ENCODE data around the gene NXPE4. TPM values are rescaled to one million over a fixed set of nuclear protein-coding genes. Genes with fewer than 3 reads are reported as not detected.

Gene NXPE4
- total and polyA plus RNA-seq, 4 donors, result not detected

GRCh38 chr11:114618139-114618538 is 22.6 kb upstream of the NXPE4 start:
- Histone ChIP-seq H3K4me1 (ENCODE audit: control insufficient read depth in 5 of 5, insufficient read depth in 5 of 5, low read length in 5 of 5) (no peaks in the 10 kb centered on the region), H3K4me3 (no peak overlapping the region), H3K9ac (ENCODE audit: insufficient read depth in 1 of 2, low read length in 2 of 2) (no peak overlapping the region), H3K27ac (ENCODE audit: low read depth in 1 of 2, low read length in 1 of 2) (no peak overlapping the region), H3K27me3 (ENCODE audit: control insufficient read depth in 3 of 3, insufficient read depth in 3 of 3, low read length in 2 of 3) (no peaks in the 10 kb centered on the region), H3K9me3 (ENCODE audit: control insufficient read depth in 4 of 4, insufficient read depth in 3 of 4, low read length in 3 of 4) (peaks cover 0 to 23% (median 2%) of the 10 kb centered on the region in 4 donors), H3K36me3 (ENCODE audit: control insufficient read depth in 4 of 4, insufficient read depth in 4 of 4, low read length in 4 of 4) (no peaks in the 10 kb centered on the region)
- no peak for DNase-seq
- 95 to 97% methylated on average over 5 of the region's 5 CpGs for WGBS, 2 donors
- TF ChIP-seq, protein P1, sequence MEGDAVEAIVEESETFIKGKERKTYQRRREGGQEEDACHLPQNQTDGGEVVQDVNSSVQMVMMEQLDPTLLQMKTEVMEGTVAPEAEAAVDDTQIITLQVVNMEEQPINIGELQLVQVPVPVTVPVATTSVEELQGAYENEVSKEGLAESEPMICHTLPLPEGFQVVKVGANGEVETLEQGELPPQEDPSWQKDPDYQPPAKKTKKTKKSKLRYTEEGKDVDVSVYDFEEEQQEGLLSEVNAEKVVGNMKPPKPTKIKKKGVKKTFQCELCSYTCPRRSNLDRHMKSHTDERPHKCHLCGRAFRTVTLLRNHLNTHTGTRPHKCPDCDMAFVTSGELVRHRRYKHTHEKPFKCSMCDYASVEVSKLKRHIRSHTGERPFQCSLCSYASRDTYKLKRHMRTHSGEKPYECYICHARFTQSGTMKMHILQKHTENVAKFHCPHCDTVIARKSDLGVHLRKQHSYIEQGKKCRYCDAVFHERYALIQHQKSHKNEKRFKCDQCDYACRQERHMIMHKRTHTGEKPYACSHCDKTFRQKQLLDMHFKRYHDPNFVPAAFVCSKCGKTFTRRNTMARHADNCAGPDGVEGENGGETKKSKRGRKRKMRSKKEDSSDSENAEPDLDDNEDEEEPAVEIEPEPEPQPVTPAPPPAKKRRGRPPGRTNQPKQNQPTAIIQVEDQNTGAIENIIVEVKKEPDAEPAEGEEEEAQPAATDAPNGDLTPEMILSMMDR (IDR thresholded peaks at IDR 0.05; ENCODE audit: control extremely low read depth, extremely low read depth), result no peak
- ATAC-seq (ENCODE audit: insufficient read depth, low FRiP score), result no peak

GRCh38 chr11:114617157-114618124 is 21.9 kb upstream of the NXPE4 start:
- Histone ChIP-seq H3K36me3 (ENCODE audit: control insufficient read depth in 4 of 4, insufficient read depth in 4 of 4, low read length in 4 of 4) (no peaks in the 10 kb centered on the region), H3K27me3 (ENCODE audit: control insufficient read depth in 3 of 3, insufficient read depth in 3 of 3, low read length in 2 of 3) (no peaks in the 10 kb centered on the region), H3K4me1 (ENCODE audit: control insufficient read depth in 5 of 5, insufficient read depth in 5 of 5, low read length in 5 of 5) (no peaks in the 10 kb centered on the region), H3K9me3 (ENCODE audit: control insufficient read depth in 4 of 4, insufficient read depth in 3 of 4, low read length in 3 of 4) (peaks cover 0 to 24% (median 2%) of the 10 kb centered on the region in 4 donors), H3K9ac (ENCODE audit: insufficient read depth in 1 of 2, low read length in 2 of 2) (no peak overlapping the region), H3K4me3 (no peak overlapping the region), H3K27ac (ENCODE audit: low read depth in 1 of 2, low read length in 1 of 2) (no peak overlapping the region)
- DNase-seq, result no peak
- ATAC-seq (ENCODE audit: insufficient read depth, low FRiP score), result no peak
- WGBS, 2 donors, result 91 to 93% methylated on average over 29 of the region's 29 CpGs
- TF ChIP-seq, protein P1 (IDR thresholded peaks at IDR 0.05; ENCODE audit: control extremely low read depth, extremely low read depth), result no peak

DNA sequence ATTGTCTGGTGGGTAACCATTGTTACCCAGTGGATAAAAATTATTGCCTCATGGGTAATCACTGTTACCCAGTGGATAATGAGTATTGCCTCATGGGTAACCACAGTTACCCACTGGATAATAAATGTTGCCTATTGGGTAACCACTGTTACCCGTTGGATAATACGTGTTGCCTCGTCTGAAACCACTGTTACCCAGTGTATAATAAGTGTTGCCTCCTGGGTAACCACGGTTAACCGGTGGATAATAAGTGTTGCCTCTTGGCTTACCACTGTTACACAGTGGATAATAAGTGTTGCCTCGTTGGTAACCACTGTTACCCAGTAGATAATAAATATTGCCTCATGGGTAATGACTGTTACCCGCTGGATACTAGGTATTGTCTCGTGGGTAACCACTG is 20.9 kb upstream of the NXPE4 start:
- 90 to 95% methylated on average over 8 of the region's 8 CpGs for WGBS, 2 donors

More for the DNA sequence above, 20.9 kb upstream of the NXPE4 start:
- Histone ChIP-seq H3K27me3 (ENCODE audit: control insufficient read depth in 3 of 3, insufficient read depth in 3 of 3, low read length in 2 of 3) (no peaks in the 10 kb centered on the region), H3K9ac (ENCODE audit: insufficient read depth in 1 of 2, low read length in 2 of 2) (no peak overlapping the region), H3K4me1 (ENCODE audit: control insufficient read depth in 5 of 5, insufficient read depth in 5 of 5, low read length in 5 of 5) (no peaks in the 10 kb centered on the region), H3K4me3 (no peak overlapping the region), H3K27ac (ENCODE audit: low read depth in 1 of 2, low read length in 1 of 2) (no peak overlapping the region), H3K9me3 (ENCODE audit: control insufficient read depth in 4 of 4, insufficient read depth in 3 of 4, low read length in 3 of 4) (peaks cover 0 to 24% (median 2%) of the 10 kb centered on the region in 4 donors), H3K36me3 (ENCODE audit: control insufficient read depth in 4 of 4, insufficient read depth in 4 of 4, low read length in 4 of 4) (no peaks in the 10 kb centered on the region)
- DNase-seq (no peak), ATAC-seq (ENCODE audit: insufficient read depth, low FRiP score) (no peak)
- TF ChIP-seq, protein P1 (IDR thresholded peaks at IDR 0.05; ENCODE audit: control extremely low read depth, extremely low read depth), result no peak
